Osteoblast (primary cell): ENCODE data around the gene DLG2. TPM values are rescaled to one million over a fixed set of nuclear protein-coding genes. Genes with fewer than 3 reads are reported as not detected.

Source experiments
- DNase-seq: peaks from one replicate; pipeline ENCODE4 v3.0.0; 2011; ENCODE audit warnings: low spot score, mixed read lengths; ENCODE audit not compliant: insufficient read length; ENCODE audit errors: missing footprints
- H2AFZ ChIP-seq: 2 replicates; pipeline ENCODE4 v1.6.0; 2011; ENCODE audit warnings: mild to moderate bottlenecking, low read length
- H3K27ac ChIP-seq: 2 replicates; pipeline ENCODE4 v1.5.1; 2011; ENCODE audit warnings: mild to moderate bottlenecking, low read depth, low read length, moderate library complexity
- H3K27me3 ChIP-seq: 2 replicates; pipeline ENCODE4 v1.6.0; 2012; ENCODE audit warnings: mild to moderate bottlenecking, control low read depth, inconsistent platforms, low read length, moderate library complexity; ENCODE audit not compliant: insufficient read depth
- H3K36me3 ChIP-seq: 2 replicates; pipeline ENCODE4 v1.5.1; 2011; ENCODE audit warnings: mild to moderate bottlenecking, low read length, control low read depth, moderate library complexity; ENCODE audit not compliant: insufficient read depth
- H3K4me1 ChIP-seq: 2 replicates; pipeline ENCODE4 v1.5.1; 2011; ENCODE audit warnings: mild to moderate bottlenecking, low read length, control low read depth, moderate library complexity; ENCODE audit not compliant: insufficient read depth
- H3K4me2 ChIP-seq: 2 replicates; pipeline ENCODE4 v1.6.0; 2011; ENCODE audit warnings: mild to moderate bottlenecking, low read length; ENCODE audit not compliant: insufficient read depth
- H3K4me3 ChIP-seq: fragments of 200-600 bp; sonication (generic); 3 replicates; pipeline ENCODE4 v1.5.1; 2012; ENCODE audit warnings: mild to moderate bottlenecking, low read length, inconsistent platforms; ENCODE audit not compliant: insufficient read depth
- H3K79me2 ChIP-seq: 2 replicates; pipeline ENCODE4 v1.6.0; 2012; ENCODE audit warnings: mild to moderate bottlenecking, low read length, control low read depth, inconsistent platforms; ENCODE audit not compliant: insufficient read depth
- H3K9me3 ChIP-seq: 2 replicates; pipeline ENCODE4 v1.5.1; 2011; ENCODE audit warnings: low read depth, low read length, control low read depth
- H4K20me1 ChIP-seq: 2 replicates; pipeline ENCODE4 v1.6.0; 2012; ENCODE audit warnings: mild to moderate bottlenecking, low read length, control low read depth; ENCODE audit not compliant: insufficient read depth
- CTCF ChIP-seq: IDR thresholded peaks from 2 replicates; pipeline ENCODE4 v1.5.1; 2011; ENCODE audit warnings: mild to moderate bottlenecking, low read depth, low read length, moderate library complexity; ENCODE audit errors: extremely low read depth
- total RNA-seq: library from RNA; depleted of rRNA; stranded (reverse); fragments of >200 nt; gene quantifications from 2 replicates; pipeline ENCODE4 v1.2.3, GENCODE V29; 2012

DLG2 gene
- total RNA-seq, 1 donor: 3.3 TPM

- peak; percentile 28 for TF ChIP-seq CTCF
- H3K27me3 ChIP-seq: no peaks in the 10 kb centered on the region
- peak; percentile 76 for DNase-seq
- peak overlapping the region; percentile 97 for H3K27ac ChIP-seq
- H3K4me3 ChIP-seq: peak overlapping the region; percentile 91
- peak overlapping the region; percentile 90 for H3K4me2 ChIP-seq
- H4K20me1 ChIP-seq: peaks cover 43% of the 10 kb centered on the region
- H3K4me1 ChIP-seq: peaks cover 23% of the 10 kb centered on the region
- peak overlapping the region; percentile 30 for H2AFZ ChIP-seq
- peaks cover 10% of the 10 kb centered on the region for H3K36me3 ChIP-seq
- H3K9me3 ChIP-seq: no peaks in the 10 kb centered on the region
- H3K79me2 ChIP-seq: peaks cover 54% of the 10 kb centered on the region
Measured at GRCh38 chr11:85663753-85664614, 36.8 kb upstream of the DLG2 start.

GRCh38 chr11:85663080-85663752 is 36.1 kb upstream of the DLG2 start:
- Histone ChIP-seq H3K36me3 (peaks cover 18% of the 10 kb centered on the region), H3K4me1 (peaks cover 23% of the 10 kb centered on the region), H3K4me2 (peak overlapping the region; percentile 90), H3K79me2 (peaks cover 60% of the 10 kb centered on the region), H2AFZ (no peak overlapping the region), H3K4me3 (peak overlapping the region; percentile 91), H3K27me3 (no peaks in the 10 kb centered on the region), H3K27ac (peak overlapping the region; percentile 97), H3K9me3 (no peaks in the 10 kb centered on the region), H4K20me1 (peaks cover 45% of the 10 kb centered on the region)
- peak; percentile 74 for DNase-seq
- no peak for TF ChIP-seq CTCF

- Histone ChIP-seq H3K4me1 (peaks cover 23% of the 10 kb centered on the region), H3K36me3 (peaks cover 28% of the 10 kb centered on the region), H3K4me2 (peak overlapping the region; percentile 90), H3K79me2 (peaks cover 67% of the 10 kb centered on the region), H2AFZ (no peak overlapping the region), H3K27me3 (no peaks in the 10 kb centered on the region), H3K4me3 (peak overlapping the region; percentile 91), H3K9me3 (no peaks in the 10 kb centered on the region), H3K27ac (peak overlapping the region; percentile 97), H4K20me1 (peaks cover 45% of the 10 kb centered on the region)
- DNase-seq: peak; percentile 45
- TF ChIP-seq CTCF: no peak
Measured at GRCh38 chr11:85661972-85662664, 35.0 kb upstream of the DLG2 start.
